ENCODE results near the gene PIGU. TPM values are rescaled to one million over a fixed set of nuclear protein-coding genes. Genes with fewer than 3 reads are reported as not detected.

Gene PIGU
- total and polyA plus RNA-seq, 11 donors: 10.8 to 24.8 (median 16.1) TPM

- no peaks in the 10 kb centered on the region for H3K4me1 ChIP-seq
- no peak for TF ChIP-seq POLR2A (IDR thresholded peaks at IDR 0.05)
- TF ChIP-seq CTCF (IDR thresholded peaks at IDR 0.05): no peak
- DNase-seq (no peak), ATAC-seq (no peak)
- H3K36me3 ChIP-seq: peaks cover 0 to 25% (median 6%) of the 10 kb centered on the region in 9 donors
- H3K9me3 ChIP-seq: no peaks in the 10 kb centered on the region
- intact Hi-C loops (cut with DNase I): no loop called here
- no peak overlapping the region for H3K4me3 ChIP-seq
- H3K27ac ChIP-seq: no peak overlapping the region
- no peaks in the 10 kb centered on the region for H3K27me3 ChIP-seq
- WGBS, 4 donors: 87 to 97% (median 93%) methylated on average over 7 of the region's 7 CpGs
Observed at GRCh38 chr20:34654207-34654744, 22.6 kb downstream of the PIGU start.

- Histone ChIP-seq H3K9me3 (no peaks in the 10 kb centered on the region), H3K36me3 (peaks cover 0 to 25% (median 5%) of the 10 kb centered on the region in 9 donors), H3K4me1 (no peaks in the 10 kb centered on the region), H3K4me3 (no peak overlapping the region), H3K27ac (no peak overlapping the region), H3K27me3 (no peaks in the 10 kb centered on the region)
- no peak for TF ChIP-seq POLR2A (IDR thresholded peaks at IDR 0.05)
- no peak for TF ChIP-seq CTCF (IDR thresholded peaks at IDR 0.05)
- DNase-seq (no peak), ATAC-seq (no peak)
- 76 to 94% (median 84%) methylated on average over 2 of the region's 2 CpGs for WGBS, 4 donors
- intact Hi-C loops (cut with DNase I): no loop called here
Observed at GRCh38 chr20:34651200-34651599, 25.7 kb downstream of the PIGU start.

GRCh38 chr20:34647737-34648136, 29.2 kb downstream of the PIGU start:
- ATAC-seq (no peak), DNase-seq (no peak)
- 98 to 100% (median 99%) methylated on average over 1 of the region's 1 CpG for WGBS, 4 donors
- peaks cover 0 to 15% (median 0%) of the 10 kb centered on the region in 12 donors for H3K4me1 ChIP-seq
- no peak overlapping the region for H3K27ac ChIP-seq
- H3K27me3 ChIP-seq: no peaks in the 10 kb centered on the region
- no peak overlapping the region for H3K4me3 ChIP-seq
- intact Hi-C loops (cut with DNase I): no loop called here
- peaks cover 0 to 21% (median 0%) of the 10 kb centered on the region in 9 donors for H3K36me3 ChIP-seq
- H3K9me3 ChIP-seq: no peaks in the 10 kb centered on the region
- TF ChIP-seq CTCF (IDR thresholded peaks at IDR 0.05) (no peak), POLR2A (IDR thresholded peaks at IDR 0.05) (no peak)

- intact Hi-C loops (cut with DNase I): no loop called here
- DNase-seq (no peak), ATAC-seq (no peak)
- Histone ChIP-seq H3K27me3 (no peaks in the 10 kb centered on the region), H3K36me3 (peaks cover 0 to 21% (median 0%) of the 10 kb centered on the region in 9 donors), H3K4me1 (peaks cover 0 to 15% (median 0%) of the 10 kb centered on the region in 12 donors), H3K27ac (no peak overlapping the region), H3K4me3 (no peak overlapping the region), H3K9me3 (no peaks in the 10 kb centered on the region)
- TF ChIP-seq POLR2A (IDR thresholded peaks at IDR 0.05) (no peak), CTCF (IDR thresholded peaks at IDR 0.05) (no peak)
- 92 to 98% (median 97%) methylated on average over 1 of the region's 1 CpG for WGBS, 4 donors
Observed at GRCh38 chr20:34644951-34645350, 31.9 kb downstream of the PIGU start.

All from heart left ventricle (tissue), 16 donors.